Peyer's patch (tissue), 4 donors: Measurements from ENCODE around the gene TPSD1.

Source experiments
- POLR2A ChIP-seq, 2 donors: fragments of 450-650 bp; IDR thresholded peaks; one replicate each; pipeline ENCODE4 v1.5.1; 2017; ENCODE audit warnings: antibody characterized with exemption in 2 of 2, mild to moderate bottlenecking in 2 of 2, moderate library complexity in 2 of 2
- TF ChIP-seq, protein P1 (sequence below), 6 experiments: fragments of 450-650 bp in 4 of 6; fragments of 200-600 bp in 2 of 6; sonication (generic) in 1 of 6; IDR thresholded peaks; one replicate each; pipeline ENCODE4 v1.5.1; 2017 to 2019; ENCODE audit warnings: antibody characterized with exemption in 6 of 6, mild to moderate bottlenecking in 3 of 6, moderate library complexity in 1 of 6

DNA sequence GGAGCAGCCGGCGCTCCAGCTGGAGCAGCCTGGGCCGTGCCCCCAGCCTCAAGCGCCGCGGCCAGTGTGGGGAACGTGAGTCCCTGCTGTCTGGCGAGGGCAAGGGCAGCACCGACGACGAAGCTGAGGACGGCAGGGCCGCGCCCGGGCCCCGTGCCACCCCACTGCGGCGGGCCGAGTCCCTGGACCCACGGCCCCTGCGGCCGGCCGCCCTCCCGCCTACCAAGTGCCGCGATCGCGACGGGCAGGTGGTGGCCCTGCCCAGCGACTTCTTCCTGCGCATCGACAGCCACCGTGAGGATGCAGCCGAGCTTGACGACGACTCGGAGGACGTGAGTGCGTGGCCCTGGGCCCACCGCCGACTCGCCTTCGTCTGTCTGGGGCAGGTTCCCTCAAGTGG is 46.8 kb upstream of the TPSD1 start:
- no peak for TF ChIP-seq POLR2A (IDR thresholded peaks at IDR 0.05)
- TF ChIP-seq, protein P1, sequence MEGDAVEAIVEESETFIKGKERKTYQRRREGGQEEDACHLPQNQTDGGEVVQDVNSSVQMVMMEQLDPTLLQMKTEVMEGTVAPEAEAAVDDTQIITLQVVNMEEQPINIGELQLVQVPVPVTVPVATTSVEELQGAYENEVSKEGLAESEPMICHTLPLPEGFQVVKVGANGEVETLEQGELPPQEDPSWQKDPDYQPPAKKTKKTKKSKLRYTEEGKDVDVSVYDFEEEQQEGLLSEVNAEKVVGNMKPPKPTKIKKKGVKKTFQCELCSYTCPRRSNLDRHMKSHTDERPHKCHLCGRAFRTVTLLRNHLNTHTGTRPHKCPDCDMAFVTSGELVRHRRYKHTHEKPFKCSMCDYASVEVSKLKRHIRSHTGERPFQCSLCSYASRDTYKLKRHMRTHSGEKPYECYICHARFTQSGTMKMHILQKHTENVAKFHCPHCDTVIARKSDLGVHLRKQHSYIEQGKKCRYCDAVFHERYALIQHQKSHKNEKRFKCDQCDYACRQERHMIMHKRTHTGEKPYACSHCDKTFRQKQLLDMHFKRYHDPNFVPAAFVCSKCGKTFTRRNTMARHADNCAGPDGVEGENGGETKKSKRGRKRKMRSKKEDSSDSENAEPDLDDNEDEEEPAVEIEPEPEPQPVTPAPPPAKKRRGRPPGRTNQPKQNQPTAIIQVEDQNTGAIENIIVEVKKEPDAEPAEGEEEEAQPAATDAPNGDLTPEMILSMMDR (IDR thresholded peaks at IDR 0.05) = no peak
